ENCODE results near the gene ANKFN1. TPM values are rescaled to one million over a fixed set of nuclear protein-coding genes. Genes with fewer than 3 reads are reported as not detected.

Gene ANKFN1
- total and polyA plus RNA-seq, 11 donors, result not detected

- Histone ChIP-seq H3K4me3 (no peak overlapping the region), H3K9me3 (no peaks in the 10 kb centered on the region), H3K27ac (no peak overlapping the region), H3K27me3 (peaks cover 0 to 9% (median 0%) of the 10 kb centered on the region in 9 donors), H3K36me3 (no peaks in the 10 kb centered on the region), H3K4me1 (no peaks in the 10 kb centered on the region)
- ATAC-seq (no peak), DNase-seq (no peak)
- 75 to 79% (median 77%) methylated on average over 5 of the region's 5 CpGs for WGBS, 4 donors
- no peak for TF ChIP-seq POLR2A (IDR thresholded peaks at IDR 0.05)
- TF ChIP-seq CTCF (IDR thresholded peaks at IDR 0.05), result no peak
- intact Hi-C loops (cut with DNase I), result loop anchor here in 4 of 10 donors (5.0 to 10.0 kb wide), 2 partner anchors 354 to 637 kb away; no protein-coding TSS in a partner anchor
These were observed 328.4 kb downstream of the ANKFN1 start for GRCh38 chr17:56481659-56482058.

- ATAC-seq (no peak), DNase-seq (no peak)
- H3K27me3 ChIP-seq, result peaks cover 0 to 9% (median 0%) of the 10 kb centered on the region in 9 donors
- H3K9me3 ChIP-seq, result no peaks in the 10 kb centered on the region
- H3K4me3 ChIP-seq, result no peak overlapping the region
- no peaks in the 10 kb centered on the region for H3K36me3 ChIP-seq
- intact Hi-C loops (cut with DNase I), result loop anchor here in 4 of 10 donors (5.0 to 10.0 kb wide), 2 partner anchors 355 to 637 kb away; no protein-coding TSS in a partner anchor
- no peak overlapping the region for H3K27ac ChIP-seq
- WGBS, 4 donors, result 82 to 88% (median 85%) methylated on average over 6 of the region's 6 CpGs
- TF ChIP-seq POLR2A (IDR thresholded peaks at IDR 0.05) (no peak), CTCF (IDR thresholded peaks at IDR 0.05) (no peak)
- H3K4me1 ChIP-seq, result no peaks in the 10 kb centered on the region
These were observed 329.0 kb downstream of the ANKFN1 start for GRCh38 chr17:56482229-56482628.

- Histone ChIP-seq H3K4me1 (no peaks in the 10 kb centered on the region), H3K36me3 (no peaks in the 10 kb centered on the region), H3K9me3 (no peaks in the 10 kb centered on the region), H3K27ac (no peak overlapping the region), H3K27me3 (peaks cover 0 to 5% (median 0%) of the 10 kb centered on the region in 9 donors), H3K4me3 (no peak overlapping the region)
- intact Hi-C loops (cut with DNase I), result loop anchor here in 3 of 10 donors (10.0 kb wide), 1 partner anchor 642 kb away; no protein-coding TSS in a partner anchor
- ATAC-seq (no peak), DNase-seq (no peak)
- no peak for TF ChIP-seq CTCF (IDR thresholded peaks at IDR 0.05)
- no peak for TF ChIP-seq POLR2A (IDR thresholded peaks at IDR 0.05)
These were observed 333.5 kb downstream of the ANKFN1 start for GRCh38 chr17:56486732-56487131.

- H3K4me1 ChIP-seq, result no peaks in the 10 kb centered on the region
- WGBS, 4 donors, result 85 to 91% (median 90%) methylated on average over 2 of the region's 2 CpGs
- ATAC-seq (no peak), DNase-seq (no peak)
- no peaks in the 10 kb centered on the region for H3K9me3 ChIP-seq
- no peaks in the 10 kb centered on the region for H3K36me3 ChIP-seq
- TF ChIP-seq CTCF (IDR thresholded peaks at IDR 0.05) (no peak), POLR2A (IDR thresholded peaks at IDR 0.05) (no peak)
- H3K27ac ChIP-seq, result no peak overlapping the region
- intact Hi-C loops (cut with DNase I), result loop anchor here in 3 of 10 donors (10.0 kb wide), 1 partner anchor 644 kb away; no protein-coding TSS in a partner anchor
- H3K4me3 ChIP-seq, result no peak overlapping the region
- peaks cover 0 to 4% (median 0%) of the 10 kb centered on the region in 9 donors for H3K27me3 ChIP-seq
These were observed 335.5 kb downstream of the ANKFN1 start for GRCh38 chr17:56488800-56489199.
